GM12878 (cell line): ENCODE data around the gene TP53INP2. TPM values are rescaled to one million over a fixed set of nuclear protein-coding genes. Genes with fewer than 3 reads are reported as not detected.
"Not testable (repeated sequence)": the region's sequence is repeated elsewhere in the genome, so short reads cannot be mapped to it uniquely, and the experiment has no call there.

Source experiments
- ATAC-seq: fragments of 200-7000 bp; cut with Tn5 transposase; 3 replicates; pipeline ENCODE4 v1.9.1; 2020; ENCODE audit warnings: mild to moderate bottlenecking, moderate library complexity
- BruUV-seq: library from RNA; stranded (reverse); fragments of 400-500 nt; replicated peaks from 2 replicates; lab custom pipeline; 2021; lab: Mats Ljungman, UMichigan
- CTCF ChIA-PET: fragments of 300-600 bp; sonication (Branson Sonifier 250); formaldehyde crosslinking; extraction: SDS; loops from one replicate; lab custom pipeline; 2021; ENCODE audit warnings: inconsistent platforms; lab: Yijun Ruan, JAX
- POLR2A ChIA-PET: fragments of 350-600 bp; formaldehyde crosslinking; extraction: SDS; loops from one replicate; lab custom pipeline; 2021; ENCODE audit warnings: inconsistent platforms; lab: Charles Lee
- RAD21 ChIA-PET: fragments of 300-600 bp; sonication (Branson Sonifier 250); formaldehyde crosslinking; loops from one replicate; lab custom pipeline; 2023; ENCODE audit warnings: antibody characterized with exemption; ENCODE audit not compliant: unreplicated experiment; lab: Charles Lee
- SMC1A ChIA-PET: fragments of 300-600 bp; sonication (Branson Sonifier 250); formaldehyde crosslinking; loops from one replicate; lab custom pipeline; 2023; ENCODE audit not compliant: unreplicated experiment, uncharacterized antibody; lab: Charles Lee
- DNase-seq: peaks from one replicate; pipeline ENCODE4 v3.0.0-alpha.2; 2011; ENCODE audit warnings: low read depth, low spot score
- FAIRE-seq: peaks from 3 replicates; lab custom pipeline; 2011; peaks lifted over from hg19 to GRCh38; lab: Jason Lieb, UNC
- H2AFZ ChIP-seq: 2 replicates; pipeline ENCODE4 v1.6.0; 2011; ENCODE audit warnings: low read depth, low read length, control low read depth; ENCODE audit not compliant: control insufficient read depth
- H3K27ac ChIP-seq: 2 replicates; pipeline ENCODE4 v1.5.1; 2011; ENCODE audit warnings: control low read depth; ENCODE audit not compliant: control insufficient read depth, insufficient read depth
- H3K27me3 ChIP-seq, 2 experiments: replicated peaks in 1 of 2; 2 replicates each; pipeline versions ENCODE4 v1.6.0 to v1.6.1; 2011; ENCODE audit warnings: low read length in 1 of 2; ENCODE audit not compliant: control insufficient read depth in 2 of 2, insufficient read depth in 2 of 2
- H3K36me3 ChIP-seq, 2 experiments: 2 replicates each; pipeline ENCODE4 v1.5.1; 2011; ENCODE audit warnings: low read length in 1 of 2; ENCODE audit not compliant: control insufficient read depth in 2 of 2, insufficient read depth in 2 of 2
- H3K4me1 ChIP-seq: 2 replicates; pipeline ENCODE4 v1.6.1; 2011; ENCODE audit warnings: mild to moderate bottlenecking, low read length, moderate library complexity, mixed read lengths; ENCODE audit not compliant: control insufficient read depth, insufficient read depth
- H3K4me2 ChIP-seq: 2 replicates; pipeline ENCODE4 v1.6.0; 2011; ENCODE audit warnings: control low read depth; ENCODE audit not compliant: control insufficient read depth, insufficient read depth
- H3K4me3 ChIP-seq: fragments of 200-600 bp; sonication (generic); 2 replicates; pipeline ENCODE4 v1.5.1; 2016
- H3K79me2 ChIP-seq: 2 replicates; pipeline ENCODE4 v1.6.0; 2011; ENCODE audit warnings: low read length; ENCODE audit not compliant: control insufficient read depth, insufficient read depth
- H3K9ac ChIP-seq: 2 replicates; pipeline ENCODE4 v1.8.0; 2011; ENCODE audit warnings: low read length, control low read depth, mixed read lengths; ENCODE audit not compliant: control insufficient read depth, insufficient read depth
- H3K9me3 ChIP-seq: replicated peaks from 3 replicates; pipeline ENCODE4 v1.5.1; 2011; ENCODE audit warnings: mild to moderate bottlenecking, low read length; ENCODE audit not compliant: control insufficient read depth, insufficient read depth
- H4K20me1 ChIP-seq: 2 replicates; pipeline ENCODE4 v1.6.0; 2011; ENCODE audit not compliant: control insufficient read depth, insufficient read depth
- ASH2L ChIP-seq: fragments of 300-600, 200-600 bp; sonication (generic); IDR thresholded peaks from 2 replicates; pipeline ENCODE4 v1.6.1; 2017; ENCODE audit warnings: low read depth, mild to moderate bottlenecking, borderline replicate concordance
- CEBPZ ChIP-seq: fragments of 150-350 bp; IDR thresholded peaks from 2 replicates; pipeline ENCODE4 v1.6.1; 2016; ENCODE audit warnings: low read depth, low read length
- ESRRA ChIP-seq: IDR thresholded peaks from 2 replicates; pipeline ENCODE4 v1.6.1; 2012; ENCODE audit warnings: mild to moderate bottlenecking, low read length, improper control_type of control experiment
- GATAD2B ChIP-seq: fragments of 450-650 bp; conservative IDR thresholded peaks from 2 replicates; pipeline ENCODE4 v1.6.1; 2017; ENCODE audit warnings: low read depth, mild to moderate bottlenecking, moderate library complexity
- HDGF ChIP-seq: fragments of 450-650 bp; IDR thresholded peaks from 2 replicates; pipeline ENCODE4 v1.6.1; 2016; ENCODE audit warnings: antibody characterized with exemption
- MYC ChIP-seq: IDR thresholded peaks from 2 replicates; pipeline ENCODE4 v1.6.1; 2011; ENCODE audit warnings: mild to moderate bottlenecking, low read length, moderate library complexity, inconsistent platforms; ENCODE audit not compliant: insufficient read depth, insufficient replicate concordance, insufficient read length, severe bottlenecking
- POLR2AphosphoS2 ChIP-seq: IDR thresholded peaks from 2 replicates; pipeline ENCODE4 v1.6.1; 2011; ENCODE audit warnings: low read depth, mild to moderate bottlenecking, low read length, improper control_type of control experiment, moderate library complexity
- SPI1 ChIP-seq: IDR thresholded peaks from 2 replicates; pipeline ENCODE4 v1.6.1; 2011; ENCODE audit warnings: low read depth, mild to moderate bottlenecking, low read length, moderate library complexity, borderline replicate concordance; ENCODE audit not compliant: insufficient read depth
- STAT3 ChIP-seq: IDR thresholded peaks from 2 replicates; pipeline ENCODE4 v1.6.1; 2011; ENCODE audit warnings: low read depth, low read length, improper control_type of control experiment
- SUZ12 ChIP-seq: fragments of 200-600 bp; sonication (generic); IDR thresholded peaks from one replicate; pipeline ENCODE4 v1.6.1; 2018; ENCODE audit warnings: antibody characterized with exemption, mild to moderate bottlenecking; ENCODE audit not compliant: unreplicated experiment
- TARDBP ChIP-seq: IDR thresholded peaks from 2 replicates; pipeline ENCODE4 v1.6.1; 2016; ENCODE audit warnings: borderline replicate concordance
- YBX1 ChIP-seq: fragments of 450-650 bp; IDR thresholded peaks from 2 replicates; pipeline ENCODE4 v1.6.1; 2016; ENCODE audit warnings: antibody characterized with exemption
- ZBED1 ChIP-seq: IDR thresholded peaks from 2 replicates; pipeline ENCODE4 v1.6.1; 2016; ENCODE audit warnings: borderline replicate concordance
- ZNF207 ChIP-seq: fragments of 450-650 bp; IDR thresholded peaks from 2 replicates; pipeline ENCODE4 v1.6.1; 2014; ENCODE audit warnings: antibody characterized with exemption, mild to moderate bottlenecking, borderline replicate concordance
- ZNF217 ChIP-seq: fragments of 450-650 bp; IDR thresholded peaks from 2 replicates; pipeline ENCODE4 v1.6.1; 2017; ENCODE audit warnings: antibody characterized with exemption, mild to moderate bottlenecking
- WGBS: methylation state at CpG from one replicate; pipeline ENCODE4 v1.1.6; 2016; ENCODE audit warnings: low lambda C conversion rate; ENCODE audit not compliant: insufficient replicate concordance, insufficient coverage; ENCODE audit errors: missing lambda C conversion rate; 5-methylcytosine and 5-hydroxymethylcytosine counted together
- in situ Hi-C: fragments of 300-500 bp; cut with MboI; formaldehyde crosslinking; loops from 9 replicates; pipeline ENCODE4 v1.14.3; 2018; ENCODE audit warnings: mixed read lengths
- intact Hi-C: fragments of 100-400 bp; cut with micrococcal nuclease; formaldehyde crosslinking; loops from one replicate; pipeline ENCODE4 v1.14.2; 2022; ENCODE audit not compliant: unreplicated experiment
- polyA plus RNA-seq, 11 experiments: library from polyadenylated mRNA; depleted of rRNA in 4 of 11; unstranded in 6 of 11; stranded (reverse) in 5 of 11; fragments of >200 nt; fragmentation: Nextera tagmentation in 4 of 11; fragmentation: Illumina TruSeq in 1 of 11; extraction: Ambion mirVana in 4 of 11; extraction: Trizol in 1 of 11; gene quantifications; 1 replicate in 1 of 11; 2 replicates in 10 of 11; pipeline versions ENCODE4 v1.2.1 to v1.2.3, GENCODE V29; 2011 to 2016; ENCODE audit warnings: inconsistent platforms in 2 of 11, missing spikeins in 2 of 11, low read depth in 1 of 11
- total RNA-seq, 4 experiments: library from RNA; depleted of rRNA in 3 of 4; stranded (reverse); fragments of >200 nt in 3 of 4; fragmentation: Illumina TruSeq in 1 of 4; extraction: Trizol in 1 of 4; gene quantifications; 2 replicates each; pipeline versions ENCODE4 v1.2.1 to v1.2.3, GENCODE V29; 2013 to 2021

The TP53INP2 gene
- total and polyA plus RNA-seq, 10 of the 15 experiments (the other 5 are each of a cell fraction or from before 2014, with no cell fraction given): 2.8 to 16.0 (median 4.0) TPM

GRCh38 chr20:34663213-34663943, 40.8 kb upstream of the TP53INP2 start:
- H3K9me3 ChIP-seq: no peaks in the 10 kb centered on the region
- H3K27ac ChIP-seq: no peak overlapping the region
- H2AFZ ChIP-seq: no peak overlapping the region
- ChIA-PET RAD21 (no interaction called here), SMC1A (interaction anchor here (0.8 to 1.1 kb wide), 4 partner anchors 10 to 104 kb away, joined by 3 read pairs; no protein-coding TSS in a partner anchor), POLR2A (interaction anchor here (0.6 kb wide), 1 partner anchor 253 kb away, joined by 3 read pairs; no protein-coding TSS in a partner anchor), CTCF (interaction anchor here (0.5 to 1.5 kb wide), 6 partner anchors 11 to 654 kb away, joined by 3 to 5 read pairs (median 3); no protein-coding TSS in a partner anchor)
- no peaks in the 10 kb centered on the region for H3K27me3 ChIP-seq
- H4K20me1 ChIP-seq: no peaks in the 10 kb centered on the region
- FAIRE-seq: no peak
- in situ Hi-C loops (no loop called here), intact Hi-C loops (no loop called here)
- ATAC-seq: no peak
- H3K36me3 ChIP-seq: no peaks in the 10 kb centered on the region
- WGBS: 95% methylated on average over 5 of the region's 5 CpGs
- peaks cover 5% of the 10 kb centered on the region for H3K4me1 ChIP-seq
- no peaks in the 10 kb centered on the region for H3K79me2 ChIP-seq
- no peak overlapping the region for H3K4me2 ChIP-seq
- BruUV-seq: no TSS peak
- no peak overlapping the region for H3K4me3 ChIP-seq
- H3K9ac ChIP-seq: no peak overlapping the region
- TF ChIP-seq CEBPZ (no peak), ZNF217 (no peak), ZBED1 (no peak), HDGF (no peak), ESRRA (no peak), ZNF207 (no peak), ASH2L (no peak), POLR2AphosphoS2 (no peak), STAT3 (no peak), TARDBP (no peak), SUZ12 (no peak), GATAD2B (no peak), YBX1 (no peak), SPI1 (no peak), MYC (no peak)
- DNase-seq: no peak

- H4K20me1 ChIP-seq, ATAC-seq, H3K9me3 ChIP-seq, SMC1A ChIA-PET, H3K27me3 ChIP-seq, H3K27ac ChIP-seq, H2AFZ ChIP-seq, DNase-seq, H3K9ac ChIP-seq, in situ Hi-C loops, H3K4me3 ChIP-seq, FAIRE-seq, POLR2A ChIA-PET, H3K4me1 ChIP-seq, H3K79me2 ChIP-seq, H3K36me3 ChIP-seq, H3K4me2 ChIP-seq, intact Hi-C loops, BruUV-seq: not testable (repeated sequence)
- CTCF ChIA-PET: interaction anchor here (0.6 kb wide), 2 partner anchors 26 to 94 kb away, joined by 3 read pairs; no protein-coding TSS in a partner anchor
- over 99% methylated on average over 7 of the region's 7 CpGs for WGBS
- RAD21 ChIA-PET: interaction anchor here (0.7 kb wide), 1 partner anchor 18 kb away, joined by 3 read pairs; no protein-coding TSS in a partner anchor
Measured at GRCh38 chr20:34664751-34665150, 39.4 kb upstream of the TP53INP2 start.
